H1 (cell line): ENCODE results near the gene PRPF40B. TPM values are rescaled to one million over a fixed set of nuclear protein-coding genes. Genes with fewer than 3 reads are reported as not detected.

Experiments
- CTCF ChIA-PET: fragments of 300-600 bp; sonication (Branson Sonifier 250); formaldehyde crosslinking; loops from one replicate; lab custom pipeline; 2021; ENCODE audit not compliant: partially characterized antibody; lab: Charles Lee
- POLR2A ChIA-PET: fragments of 300-600 bp; sonication (Branson Sonifier 250); formaldehyde crosslinking; loops from one replicate; lab custom pipeline; 2021; ENCODE audit warnings: inconsistent platforms; ENCODE audit not compliant: partially characterized antibody; lab: Charles Lee
- DNase-seq, 2 experiments: peaks; one replicate each; pipeline versions ENCODE4 v3.0.0 to v3.0.0-alpha.2; 2010 to 2022; ENCODE audit warnings: low spot score in 2 of 2, low read depth in 1 of 2, mixed read lengths in 1 of 2
- FAIRE-seq: peaks from 2 replicates; lab custom pipeline; 2011; peaks lifted over from hg19 to GRCh38; lab: Jason Lieb, UNC
- H2AFZ ChIP-seq: 2 replicates; pipeline ENCODE4 v1.8.1; 2012; ENCODE audit warnings: low read length, inconsistent platforms
- H2AK5ac ChIP-seq: 2 replicates; pipeline ENCODE4 v1.6.1; 2013; ENCODE audit warnings: low read depth, low read length
- H2BK120ac ChIP-seq: replicated peaks from 2 replicates; pipeline ENCODE3; 2013; ENCODE audit warnings: low read depth, low read length, inconsistent platforms
- H2BK12ac ChIP-seq: 2 replicates; pipeline ENCODE4 v1.6.1; 2013; ENCODE audit warnings: low read depth, low read length
- H2BK15ac ChIP-seq: 2 replicates; pipeline ENCODE4 v1.6.1; 2013; ENCODE audit warnings: low read length
- H2BK20ac ChIP-seq: 2 replicates; pipeline ENCODE4 v1.6.1; 2013; ENCODE audit warnings: low read length
- H2BK5ac ChIP-seq: 2 replicates; pipeline ENCODE4 v1.6.1; 2013; ENCODE audit warnings: low read depth, low read length
- H3K14ac ChIP-seq: 2 replicates; pipeline ENCODE4 v1.6.1; 2013; ENCODE audit warnings: inconsistent platforms; ENCODE audit not compliant: insufficient read length
- H3K18ac ChIP-seq: 2 replicates; pipeline ENCODE4 v1.6.1; 2013; ENCODE audit warnings: low read length; ENCODE audit errors: extremely low read depth
- H3K23ac ChIP-seq: 2 replicates; pipeline ENCODE4 v1.6.1; 2013; ENCODE audit warnings: inconsistent platforms; ENCODE audit not compliant: insufficient read length
- H3K23me2 ChIP-seq: 2 replicates; pipeline ENCODE4 v1.6.1; 2013; ENCODE audit warnings: low read depth, low read length
- H3K27ac ChIP-seq: 2 replicates; pipeline ENCODE4 v1.6.1; 2011; ENCODE audit warnings: low read depth, low read length, inconsistent platforms
- H3K27me3 ChIP-seq, 4 experiments: replicated peaks in 1 of 4; 1 replicate in 1 of 4; 2 replicates in 3 of 4; pipeline versions ENCODE4 v1.6.1 to v1.8.1; 2011 to 2013; ENCODE audit warnings: low read length in 3 of 4, mild to moderate bottlenecking in 3 of 4, inconsistent platforms in 2 of 4, mixed read lengths in 2 of 4, moderate library complexity in 1 of 4; ENCODE audit not compliant: control insufficient read depth in 3 of 4, insufficient read depth in 3 of 4; ENCODE audit errors: extremely low read depth in 1 of 4
- H3K36me3 ChIP-seq, 4 experiments: 2 replicates each; pipeline versions ENCODE4 v1.6.1 to v1.8.1; 2011 to 2013; ENCODE audit warnings: mild to moderate bottlenecking in 4 of 4, low read length in 3 of 4, moderate library complexity in 2 of 4, control low read depth in 1 of 4, inconsistent platforms in 1 of 4; ENCODE audit not compliant: insufficient read depth in 4 of 4, control insufficient read depth in 2 of 4
- H3K4ac ChIP-seq: replicated peaks from 2 replicates; pipeline ENCODE3; 2013; ENCODE audit warnings: low read length, low read depth, mixed read lengths, inconsistent platforms; ENCODE audit not compliant: insufficient read length
- H3K4me1 ChIP-seq, 4 experiments: replicated peaks in 1 of 4; 1 replicate in 1 of 4; 2 replicates in 3 of 4; pipeline versions ENCODE4 v1.6.1 to v1.8.1; 2011 to 2013; ENCODE audit warnings: low read length in 3 of 4, inconsistent platforms in 2 of 4, mixed read lengths in 1 of 4; ENCODE audit not compliant: insufficient read depth in 4 of 4, control insufficient read depth in 3 of 4
- H3K4me2 ChIP-seq, 2 experiments: 2 replicates each; pipeline versions ENCODE4 v1.6.1 to v1.8.1; 2011 to 2013; ENCODE audit warnings: low read depth in 2 of 2, low read length in 2 of 2, control low read depth in 1 of 2, inconsistent platforms in 1 of 2, mild to moderate bottlenecking in 1 of 2; ENCODE audit not compliant: insufficient read depth in 1 of 2
- H3K4me3 ChIP-seq, 4 experiments: fragments of 200-600, 300-600 bp in 1 of 4; sonication (generic), shearing (Covaris generic), sonication (Bioruptor Twin) in 1 of 4; 2 replicates each; pipeline versions ENCODE4 v1.5.1 to v1.8.1; 2011 to 2016; ENCODE audit warnings: low read length in 4 of 4, low read depth in 3 of 4, control low read depth in 2 of 4, inconsistent platforms in 2 of 4, mild to moderate bottlenecking in 2 of 4, mixed read lengths in 1 of 4, moderate library complexity in 1 of 4; ENCODE audit not compliant: insufficient read depth in 2 of 4; ENCODE audit errors: extremely low read depth in 1 of 4
- H3K56ac ChIP-seq: replicated peaks from 2 replicates; pipeline ENCODE3; 2013; ENCODE audit warnings: low read depth, mild to moderate bottlenecking, mixed read lengths, low read length, inconsistent platforms; ENCODE audit not compliant: insufficient read length
- H3K79me1 ChIP-seq: 2 replicates; pipeline ENCODE4 v1.6.1; 2013; ENCODE audit warnings: low read depth, low read length, control low read depth
- H3K79me2 ChIP-seq, 2 experiments: 2 replicates each; pipeline versions ENCODE4 v1.6.1 to v1.8.1; 2012 to 2013; ENCODE audit warnings: low read length in 2 of 2, mild to moderate bottlenecking in 2 of 2, inconsistent platforms in 1 of 2; ENCODE audit not compliant: insufficient read depth in 2 of 2, control insufficient read depth in 1 of 2
- H3K9ac ChIP-seq, 4 experiments: replicated peaks in 1 of 4; 1 replicate in 1 of 4; 2 replicates in 3 of 4; pipeline versions ENCODE4 v1.6.1 to v1.8.1; 2011 to 2013; ENCODE audit warnings: low read depth in 3 of 4, low read length in 3 of 4, control low read depth in 2 of 4, mild to moderate bottlenecking in 2 of 4, moderate library complexity in 2 of 4, inconsistent platforms in 1 of 4; ENCODE audit errors: extremely low read depth in 1 of 4
- H3K9me3 ChIP-seq, 2 experiments: 2 replicates each; pipeline versions ENCODE4 v1.6.1 to v1.8.1; 2012 to 2013; ENCODE audit warnings: mild to moderate bottlenecking in 2 of 2, moderate library complexity in 2 of 2, control low read depth in 1 of 2, inconsistent platforms in 1 of 2, low read depth in 1 of 2, low read length in 1 of 2, mixed read lengths in 1 of 2; ENCODE audit not compliant: insufficient read depth in 2 of 2
- H4K20me1 ChIP-seq, 2 experiments: replicated peaks in 1 of 2; 2 replicates each; pipeline versions ENCODE3 to v1.8.1; 2011 to 2013; ENCODE audit warnings: inconsistent platforms in 2 of 2, low read length in 2 of 2, mild to moderate bottlenecking in 1 of 2; ENCODE audit not compliant: insufficient read depth in 2 of 2, control insufficient read depth in 1 of 2
- H4K5ac ChIP-seq: 2 replicates; pipeline ENCODE4 v1.6.1; 2013; ENCODE audit warnings: low read length, low read depth, mixed read lengths, inconsistent platforms; ENCODE audit not compliant: insufficient read length
- H4K8ac ChIP-seq: 2 replicates; pipeline ENCODE4 v1.8.0; 2013; ENCODE audit warnings: mild to moderate bottlenecking, moderate library complexity, low read length, inconsistent platforms; ENCODE audit not compliant: insufficient read depth; ENCODE audit errors: extremely low read depth
- H4K91ac ChIP-seq: replicated peaks from 2 replicates; pipeline ENCODE3; 2013; ENCODE audit warnings: low read length, mixed read lengths, inconsistent platforms; ENCODE audit not compliant: insufficient read length
- CREB1 ChIP-seq: IDR thresholded peaks from 2 replicates; pipeline ENCODE4 v1.6.1; 2012; ENCODE audit warnings: inconsistent platforms
- RAD21 ChIP-seq, 2 experiments: IDR thresholded peaks in 1 of 2; conservative IDR thresholded peaks in 1 of 2; 2 replicates each; pipeline ENCODE4 v1.6.1; 2011; ENCODE audit warnings: low read depth in 2 of 2, low read length in 2 of 2, improper control_type of control experiment in 1 of 2, inconsistent platforms in 1 of 2, mild to moderate bottlenecking in 1 of 2, moderate library complexity in 1 of 2
- SP2 ChIP-seq: IDR thresholded peaks from 2 replicates; pipeline ENCODE4 v1.6.1; 2012; ENCODE audit warnings: mild to moderate bottlenecking, low read length, inconsistent platforms
- WGBS, 2 experiments: shearing (Covaris generic) in 1 of 2; methylation state at CpG; one replicate each; pipeline versions ENCODE4 v1.1.6 to v1.1.7; 2013 to 2015; ENCODE audit warnings: low lambda C conversion rate in 2 of 2, mixed read lengths in 2 of 2, inconsistent platforms in 1 of 2, low coverage in 1 of 2, missing lambda C conversion rate in 1 of 2; ENCODE audit not compliant: insufficient replicate concordance in 2 of 2, insufficient coverage in 1 of 2, insufficient read length in 1 of 2; ENCODE audit errors: extremely low coverage in 1 of 2, missing lambda C conversion rate in 1 of 2; 5-methylcytosine and 5-hydroxymethylcytosine counted together
- polyA plus RNA-seq, 7 experiments: library from polyadenylated mRNA; depleted of rRNA in 3 of 7; stranded (reverse) in 5 of 7; unstranded in 2 of 7; fragments of >200 nt in 5 of 7; fragments of 200-250 nt in 2 of 7; gene quantifications; 1 replicate in 5 of 7; 2 replicates in 1 of 7; 4 replicates in 1 of 7; pipeline versions ENCODE4 v1.2.1 to v1.2.3, GENCODE V29; 2011 to 2013; ENCODE audit warnings: missing spikeins in 2 of 7, mixed read lengths in 2 of 7
- total RNA-seq: library from RNA; stranded (reverse); fragmentation: NEBNext Ultra II Directional; extraction: Animal tissue kit (Norgen Biotek cat#: 25700); gene quantifications from 2 replicates; pipeline ENCODE4 v1.2.1, GENCODE V29; 2021

The PRPF40B gene
- total and polyA plus RNA-seq, 2 of the 8 experiments (the other 6 are each of a cell fraction or from before 2014, with no cell fraction given) = 14.4 to 24.4 TPM

DNA sequence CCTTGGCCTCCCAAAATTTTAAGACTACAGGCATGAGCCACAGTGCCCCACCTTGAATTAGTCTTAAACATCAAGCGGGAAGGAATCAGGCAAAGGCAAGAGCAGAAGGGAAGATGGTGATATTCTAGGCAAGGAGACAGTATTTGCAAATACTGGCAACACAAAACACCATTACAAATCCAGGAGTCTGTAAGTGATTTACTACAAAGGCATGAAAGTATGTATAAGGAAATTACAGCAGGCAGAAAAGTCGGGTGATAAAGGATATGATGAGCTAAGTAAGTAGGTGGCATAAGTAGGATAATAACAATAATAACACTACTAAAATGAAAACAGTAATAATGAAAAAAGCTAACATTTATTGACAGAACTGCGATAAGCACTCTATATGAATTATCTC, 55.4 kb downstream of the PRPF40B start:
- Histone ChIP-seq H3K79me1 (peaks cover 4% of the 10 kb centered on the region; the same call in 1 of the 2 replicates), H3K4ac (no peak overlapping the region), H3K18ac (no peak overlapping the region), H3K9me3 (no peaks in the 10 kb centered on the region), H3K4me2 (no peak overlapping the region), H2AK5ac (no peak overlapping the region), H4K91ac (no peak overlapping the region), H3K36me3 (no peaks in the 10 kb centered on the region), H2AFZ (no peak overlapping the region), H2BK5ac (no peak overlapping the region), H4K20me1 (peaks cover 0 to 11% of the 10 kb centered on the region in 2 experiments), H4K8ac (no peak overlapping the region), H3K23me2 (no peaks in the 10 kb centered on the region), H4K5ac (no peak overlapping the region), H3K56ac (no peak overlapping the region), H3K14ac (no peak overlapping the region), H3K27me3 (no peaks in the 10 kb centered on the region), H3K79me2 (peaks cover 0 to 35% of the 10 kb centered on the region in 2 experiments; a peak in 2 of 4 replicates), H2BK120ac (no peak overlapping the region), H2BK12ac (no peak overlapping the region), H3K4me1 (peaks cover 0 to 3% (median 0%) of the 10 kb centered on the region in 4 experiments; a peak in 3 of 7 replicates), H2BK20ac (no peak overlapping the region), H3K9ac (no peak overlapping the region), H3K4me3 (no peak overlapping the region), H2BK15ac (no peak overlapping the region), H3K27ac (no peak overlapping the region), H3K23ac (no peak overlapping the region)
- TF ChIP-seq CREB1 = no peak
- TF ChIP-seq SP2 = no peak
- no peak for TF ChIP-seq RAD21 (IDR thresholded peaks at IDR 0.05 in 1 of 2, conservative IDR thresholded peaks at IDR 0.05 in 1 of 2; ENCODE audit: low read depth in 2 of 2, low read length in 2 of 2)
- ChIA-PET CTCF (interaction anchor here (0.9 to 4.8 kb wide), 6 partner anchors 12 to 43 kb away, joined by 4 to 35 read pairs (median 6); no protein-coding TSS in a partner anchor), POLR2A (interaction anchor here (0.6 to 1.5 kb wide), 3 partner anchors 10 to 27 kb away, joined by 3 to 5 read pairs (median 3); no protein-coding TSS in a partner anchor)
- 94% methylated on average over 3 of the region's 3 CpGs; no CpG with 5 or more reads in 1 of the 2 experiments for WGBS, 2 experiments
- DNase-seq = no peak
- FAIRE-seq = no peak
